NB4 (cell line): Measurements from ENCODE around the gene KIF12.

ENCODE experiments used
- DNase-seq: peaks from one replicate; pipeline ENCODE4 v3.0.0; 2010; ENCODE audit warnings: low read depth
- H3K4me3 ChIP-seq: one replicate; pipeline ENCODE4 v1.5.1; 2011; ENCODE audit warnings: mild to moderate bottlenecking, low read depth, low read length, moderate library complexity
- MYC ChIP-seq: IDR thresholded peaks from 2 replicates; pipeline ENCODE4 v1.6.1; 2011; ENCODE audit warnings: low read depth, low read length
- POLR2A ChIP-seq: IDR thresholded peaks from 2 replicates; pipeline ENCODE4 v1.6.1; 2011; ENCODE audit warnings: mild to moderate bottlenecking; ENCODE audit not compliant: insufficient read length; ENCODE audit errors: extremely low read depth
- TF ChIP-seq, protein P1 (sequence below): IDR thresholded peaks from one replicate; pipeline ENCODE4 v1.5.1; 2012; ENCODE audit warnings: low read depth, low read length
- TF ChIP-seq, protein P2 (sequence below): IDR thresholded peaks from 2 replicates; pipeline ENCODE4 v1.6.1; 2011; ENCODE audit warnings: low read depth, low read length

The KIF12 gene

DNA sequence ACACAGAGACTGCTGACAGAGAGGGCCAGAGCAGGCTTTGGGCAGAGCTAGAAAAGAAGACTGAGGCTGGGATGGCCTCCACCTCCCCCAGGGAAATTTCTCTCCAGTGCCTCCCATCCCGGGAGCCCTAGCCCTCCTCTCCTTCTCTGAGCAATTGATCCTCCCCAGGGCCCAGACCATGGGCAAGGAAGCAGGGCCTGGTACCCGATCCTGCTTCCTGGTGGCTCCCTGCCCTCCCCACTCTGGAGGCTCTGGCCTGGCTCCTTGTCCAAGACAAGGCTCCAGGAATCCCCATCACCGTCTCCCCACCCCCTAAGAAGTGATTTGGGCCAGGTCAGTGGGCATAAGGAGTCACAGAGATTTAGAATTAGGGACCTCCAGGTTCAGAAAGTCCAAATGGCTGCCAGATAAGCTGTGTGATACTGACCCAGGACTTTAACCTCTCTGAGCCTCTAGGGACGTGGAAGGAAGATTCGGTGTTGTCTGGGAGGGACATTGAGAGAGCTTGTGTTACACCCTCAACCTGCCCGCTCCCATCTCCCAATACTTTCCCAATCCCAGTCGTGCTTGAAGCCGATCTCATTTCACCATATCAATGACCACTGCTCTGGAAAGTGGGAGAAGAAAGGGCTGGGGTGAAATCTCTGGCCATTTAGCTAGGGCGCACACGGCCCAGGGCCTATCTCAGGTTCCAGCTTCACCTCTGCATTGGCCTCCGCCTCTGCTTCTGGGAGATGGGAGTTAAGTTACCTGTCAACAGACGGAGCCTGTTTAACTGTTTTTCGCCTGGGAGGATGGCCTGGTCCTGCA is 25.8 kb upstream of the KIF12 start:
- TF ChIP-seq, protein P1, sequence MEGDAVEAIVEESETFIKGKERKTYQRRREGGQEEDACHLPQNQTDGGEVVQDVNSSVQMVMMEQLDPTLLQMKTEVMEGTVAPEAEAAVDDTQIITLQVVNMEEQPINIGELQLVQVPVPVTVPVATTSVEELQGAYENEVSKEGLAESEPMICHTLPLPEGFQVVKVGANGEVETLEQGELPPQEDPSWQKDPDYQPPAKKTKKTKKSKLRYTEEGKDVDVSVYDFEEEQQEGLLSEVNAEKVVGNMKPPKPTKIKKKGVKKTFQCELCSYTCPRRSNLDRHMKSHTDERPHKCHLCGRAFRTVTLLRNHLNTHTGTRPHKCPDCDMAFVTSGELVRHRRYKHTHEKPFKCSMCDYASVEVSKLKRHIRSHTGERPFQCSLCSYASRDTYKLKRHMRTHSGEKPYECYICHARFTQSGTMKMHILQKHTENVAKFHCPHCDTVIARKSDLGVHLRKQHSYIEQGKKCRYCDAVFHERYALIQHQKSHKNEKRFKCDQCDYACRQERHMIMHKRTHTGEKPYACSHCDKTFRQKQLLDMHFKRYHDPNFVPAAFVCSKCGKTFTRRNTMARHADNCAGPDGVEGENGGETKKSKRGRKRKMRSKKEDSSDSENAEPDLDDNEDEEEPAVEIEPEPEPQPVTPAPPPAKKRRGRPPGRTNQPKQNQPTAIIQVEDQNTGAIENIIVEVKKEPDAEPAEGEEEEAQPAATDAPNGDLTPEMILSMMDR, result no peak
- TF ChIP-seq POLR2A (no peak), MYC (no peak)
- TF ChIP-seq, protein P2, sequence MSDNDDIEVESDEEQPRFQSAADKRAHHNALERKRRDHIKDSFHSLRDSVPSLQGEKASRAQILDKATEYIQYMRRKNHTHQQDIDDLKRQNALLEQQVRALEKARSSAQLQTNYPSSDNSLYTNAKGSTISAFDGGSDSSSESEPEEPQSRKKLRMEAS, result no peak
- no peak overlapping the region for H3K4me3 ChIP-seq
- no peak for DNase-seq

DNA sequence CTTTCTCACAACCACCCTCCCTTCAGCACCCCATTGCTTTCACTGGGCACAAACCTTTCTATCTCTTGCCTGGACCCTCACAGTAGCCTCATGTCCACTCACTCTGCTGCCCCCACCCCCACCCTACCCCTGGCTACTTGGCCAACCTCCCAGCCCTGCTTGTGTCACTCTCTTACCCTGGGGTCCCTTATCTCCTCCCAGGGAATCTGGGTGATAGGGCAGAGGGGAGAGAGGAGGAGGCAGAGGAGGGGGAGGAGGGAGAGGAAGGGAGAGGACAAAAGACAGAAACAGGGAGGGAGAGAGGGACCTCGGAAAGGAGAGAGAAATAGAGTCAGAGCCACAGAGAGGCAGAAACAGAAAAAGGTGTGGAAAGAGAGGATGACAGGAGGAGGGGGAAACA is 25.0 kb upstream of the KIF12 start:
- no peak overlapping the region for H3K4me3 ChIP-seq
- TF ChIP-seq, protein P2, result no peak
- TF ChIP-seq, protein P1, result no peak
- no peak for TF ChIP-seq POLR2A
- TF ChIP-seq MYC, result no peak
- DNase-seq, result no peak

DNA sequence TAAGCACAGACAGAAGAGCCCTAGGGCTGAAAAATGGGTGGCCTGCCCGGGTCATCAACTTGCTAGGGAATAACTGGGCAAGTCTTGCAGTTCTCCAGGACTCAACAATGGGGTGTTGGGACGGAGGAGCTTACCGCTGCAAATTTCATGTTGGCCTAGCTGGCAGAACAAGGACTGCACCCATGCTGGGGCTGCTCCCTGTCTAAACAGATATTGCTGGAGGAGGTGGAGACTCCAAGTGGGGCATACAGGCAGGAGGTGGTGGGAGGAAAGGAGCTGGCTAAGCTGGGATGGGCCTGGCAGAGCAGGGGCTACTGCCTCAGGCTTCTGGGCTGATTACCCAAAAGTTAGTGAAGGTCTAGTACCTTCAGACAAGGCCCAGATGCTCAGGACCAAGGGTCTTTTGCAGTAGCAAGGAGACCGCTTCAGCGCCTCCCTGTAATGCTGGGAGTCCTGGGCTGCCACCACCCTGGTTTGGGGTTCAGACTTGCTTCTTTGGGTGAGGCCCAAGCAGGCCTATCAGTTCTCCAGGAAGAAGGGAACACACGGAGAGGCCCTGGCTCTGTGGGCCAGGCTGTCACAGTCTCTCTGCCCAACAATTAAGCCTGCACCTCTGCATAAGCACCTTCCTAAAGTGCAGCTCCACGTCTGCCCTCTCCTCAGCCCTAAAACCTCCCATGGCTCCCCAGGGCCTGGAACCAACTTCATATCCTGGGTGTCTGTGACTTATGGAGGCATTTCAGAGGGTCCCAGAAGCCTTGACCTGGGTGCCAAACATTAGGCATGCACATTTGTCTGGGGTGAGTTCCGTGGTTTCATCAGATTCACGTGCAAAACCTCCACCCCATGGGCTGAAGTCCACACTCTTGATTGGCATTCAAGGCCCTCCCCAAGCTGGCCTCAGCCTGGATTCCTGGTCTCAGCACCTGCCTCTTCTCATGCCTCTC is 24.2 kb upstream of the KIF12 start:
- no peak overlapping the region for H3K4me3 ChIP-seq
- no peak for DNase-seq
- TF ChIP-seq, protein P2, result no peak
- TF ChIP-seq, protein P1, result no peak
- TF ChIP-seq MYC (no peak), POLR2A (no peak)

DNA sequence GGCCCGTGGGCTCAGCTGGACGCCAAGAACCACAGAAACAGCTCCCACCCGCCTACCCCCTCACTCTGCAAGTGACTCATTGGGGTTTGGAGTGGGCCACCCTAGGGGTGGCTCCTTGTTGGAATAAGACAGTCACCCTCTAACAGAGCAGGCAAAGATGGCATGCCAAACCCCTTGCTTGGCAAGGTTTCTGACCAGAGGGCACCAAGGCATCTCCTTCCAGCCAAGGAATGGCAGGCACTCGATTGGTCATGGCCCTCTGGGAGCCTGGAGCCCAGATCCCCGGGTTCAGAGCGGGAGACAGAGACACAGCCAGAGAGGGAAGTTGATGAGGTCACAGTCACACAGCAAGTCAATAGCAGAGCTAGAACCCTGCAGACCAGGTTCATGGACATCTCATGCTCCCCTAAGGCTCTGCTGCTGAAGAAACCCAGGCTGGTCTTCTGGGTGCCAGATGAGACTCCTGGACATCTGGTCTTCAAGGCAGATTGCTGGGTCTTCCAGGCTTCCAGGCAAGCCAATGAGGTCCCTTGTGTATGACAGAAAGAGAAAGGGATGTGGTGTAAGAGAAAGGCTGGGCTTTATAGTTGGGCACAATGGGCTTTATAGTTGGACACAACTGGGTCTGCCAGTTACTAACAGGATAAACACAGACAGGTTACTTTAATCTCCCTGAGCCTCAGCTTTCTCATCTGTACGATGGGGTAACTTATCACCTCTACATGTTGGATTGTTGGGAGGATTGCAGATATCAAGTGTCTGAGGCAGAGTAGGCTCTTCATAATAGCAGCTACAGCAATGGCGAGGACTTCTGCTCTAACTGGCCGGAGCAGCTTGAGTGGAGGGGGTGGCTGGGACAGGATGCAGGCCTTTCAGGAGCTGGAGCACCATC is 23.3 kb upstream of the KIF12 start:
- H3K4me3 ChIP-seq, result no peak overlapping the region
- TF ChIP-seq, protein P1, result no peak
- no peak for TF ChIP-seq MYC
- TF ChIP-seq, protein P2, result no peak
- TF ChIP-seq POLR2A, result no peak
- DNase-seq, result no peak
